CD4-positive, alpha-beta T cell (primary cell): ENCODE data around the gene OCA2. TPM values are rescaled to one million over a fixed set of nuclear protein-coding genes. Genes with fewer than 3 reads are reported as not detected.

Experiments
- ATAC-seq: fragments of 200-7000 bp; cut with Tn5 transposase; one replicate; pipeline ENCODE4 v1.10.0; 2022; ENCODE audit warnings: mild to moderate bottlenecking; ENCODE audit not compliant: poor library complexity
- CTCF ChIA-PET: fragments of 350-600 bp; sonication (Branson Sonifier 250); formaldehyde crosslinking; loops from one replicate; lab custom pipeline; 2021; ENCODE audit warnings: antibody characterized with exemption, inconsistent platforms; lab: Charles Lee
- POLR2A ChIA-PET: fragments of 350-600 bp; sonication (Branson Sonifier 250); formaldehyde crosslinking; loops from one replicate; lab custom pipeline; 2021; ENCODE audit warnings: antibody characterized with exemption, inconsistent platforms; lab: Charles Lee
- DNase-seq, 14 experiments: peaks; one replicate each; pipeline ENCODE4 v3.0.0-alpha.2; 2013 to 2020; ENCODE audit warnings: mixed read lengths in 2 of 14
- H3K27ac ChIP-seq, 2 donors: one replicate each; pipeline versions ENCODE4 v1.5.1 to v1.7.0; 2013; ENCODE audit warnings: low read length in 2 of 2, low read depth in 1 of 2, mild to moderate bottlenecking in 1 of 2
- H3K27me3 ChIP-seq, 2 experiments: 1 replicate in 1 of 2; 2 replicates in 1 of 2; pipeline versions ENCODE4 v1.6.1 to v1.7.0; 2013; ENCODE audit warnings: low read length in 2 of 2, control low read depth in 1 of 2, mild to moderate bottlenecking in 1 of 2, moderate library complexity in 1 of 2; ENCODE audit not compliant: insufficient read depth in 2 of 2, control insufficient read depth in 1 of 2
- H3K36me3 ChIP-seq: one replicate; pipeline ENCODE4 v1.6.1; 2013; ENCODE audit warnings: low read length, control low read depth; ENCODE audit not compliant: insufficient read depth
- H3K4me1 ChIP-seq: one replicate; pipeline ENCODE4 v1.6.1; 2013; ENCODE audit warnings: low read length, control low read depth; ENCODE audit not compliant: insufficient read depth
- H3K4me3 ChIP-seq: one replicate; pipeline ENCODE4 v1.5.1; 2013; ENCODE audit warnings: mild to moderate bottlenecking, low read length, moderate library complexity
- H3K9me3 ChIP-seq, 2 experiments: 1 replicate in 1 of 2; 2 replicates in 1 of 2; pipeline versions ENCODE4 v1.6.1 to v1.7.0; 2013; ENCODE audit warnings: low read length in 2 of 2, mild to moderate bottlenecking in 2 of 2, control low read depth in 1 of 2, moderate library complexity in 1 of 2; ENCODE audit not compliant: control insufficient read depth in 1 of 2, insufficient read depth in 1 of 2
- H3K27ac Mint-ChIP-seq: one replicate; pipeline ENCODE4 v1.8.0; 2020; ENCODE audit warnings: mixed read lengths
- H3K27me3 Mint-ChIP-seq: one replicate; pipeline ENCODE4 v1.8.0; 2021; ENCODE audit warnings: mixed read lengths
- H3K36me3 Mint-ChIP-seq: one replicate; pipeline ENCODE4 v1.8.0; 2021; ENCODE audit warnings: low read depth, mixed read lengths
- H3K4me1 Mint-ChIP-seq: one replicate; pipeline ENCODE4 v1.8.0; 2021; ENCODE audit warnings: low read depth, mixed read lengths
- H3K4me3 Mint-ChIP-seq: one replicate; pipeline ENCODE4 v1.8.0; 2020; ENCODE audit warnings: mild to moderate bottlenecking, mixed read lengths
- H3K9me3 Mint-ChIP-seq: one replicate; pipeline ENCODE4 v1.8.0; 2020; ENCODE audit warnings: mixed read lengths
- intact Hi-C, 2 experiments: fragments of 100-400 bp; cut with DNase I in 1 of 2; cut with micrococcal nuclease in 1 of 2; formaldehyde crosslinking; loops; one replicate each; pipeline versions ENCODE4 v1.15.1 to v1.9.0; 2023 to 2025; cut with DNase I, micrococcal nuclease
- total RNA-seq, 174 experiments: library from RNA in 2 of 174; stranded (reverse) in 2 of 174; gene quantifications; one replicate each; pipeline ENCODE4 v1.2.3 and lab custom pipeline; 2021 to 2026
- TF ChIP-seq, protein P1 (sequence below): fragments of 200-600 bp; IDR thresholded peaks from one replicate; pipeline ENCODE4 v1.8.0; 2022; ENCODE audit warnings: antibody characterized with exemption, mild to moderate bottlenecking

The OCA2 gene
- total RNA-seq, 2 experiments from 2014 or later: not detected

GRCh38 chr15:27774191-27774590, 324.9 kb downstream of the OCA2 start:
- Mint-ChIP-seq H3K27ac (no peak overlapping the region), H3K9me3 (peaks cover 5% of the 10 kb centered on the region), H3K4me3 (no peak overlapping the region), H3K4me1 (no peaks in the 10 kb centered on the region), H3K36me3 (no peaks in the 10 kb centered on the region), H3K27me3 (no peaks in the 10 kb centered on the region)
- ChIA-PET POLR2A (no interaction called here), CTCF (no interaction called here)
- TF ChIP-seq, protein P1, sequence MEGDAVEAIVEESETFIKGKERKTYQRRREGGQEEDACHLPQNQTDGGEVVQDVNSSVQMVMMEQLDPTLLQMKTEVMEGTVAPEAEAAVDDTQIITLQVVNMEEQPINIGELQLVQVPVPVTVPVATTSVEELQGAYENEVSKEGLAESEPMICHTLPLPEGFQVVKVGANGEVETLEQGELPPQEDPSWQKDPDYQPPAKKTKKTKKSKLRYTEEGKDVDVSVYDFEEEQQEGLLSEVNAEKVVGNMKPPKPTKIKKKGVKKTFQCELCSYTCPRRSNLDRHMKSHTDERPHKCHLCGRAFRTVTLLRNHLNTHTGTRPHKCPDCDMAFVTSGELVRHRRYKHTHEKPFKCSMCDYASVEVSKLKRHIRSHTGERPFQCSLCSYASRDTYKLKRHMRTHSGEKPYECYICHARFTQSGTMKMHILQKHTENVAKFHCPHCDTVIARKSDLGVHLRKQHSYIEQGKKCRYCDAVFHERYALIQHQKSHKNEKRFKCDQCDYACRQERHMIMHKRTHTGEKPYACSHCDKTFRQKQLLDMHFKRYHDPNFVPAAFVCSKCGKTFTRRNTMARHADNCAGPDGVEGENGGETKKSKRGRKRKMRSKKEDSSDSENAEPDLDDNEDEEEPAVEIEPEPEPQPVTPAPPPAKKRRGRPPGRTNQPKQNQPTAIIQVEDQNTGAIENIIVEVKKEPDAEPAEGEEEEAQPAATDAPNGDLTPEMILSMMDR: no peak
- ATAC-seq (no peak), DNase-seq (no peak)
- H3K36me3 ChIP-seq: no peaks in the 10 kb centered on the region
- no peaks in the 10 kb centered on the region for H3K27me3 ChIP-seq
- H3K4me3 ChIP-seq: no peak overlapping the region
- peaks cover 3 to 30% of the 10 kb centered on the region in 2 experiments for H3K9me3 ChIP-seq
- H3K27ac ChIP-seq: no peak overlapping the region
- H3K4me1 ChIP-seq: no peaks in the 10 kb centered on the region
- intact Hi-C loops: no loop called here

DNA sequence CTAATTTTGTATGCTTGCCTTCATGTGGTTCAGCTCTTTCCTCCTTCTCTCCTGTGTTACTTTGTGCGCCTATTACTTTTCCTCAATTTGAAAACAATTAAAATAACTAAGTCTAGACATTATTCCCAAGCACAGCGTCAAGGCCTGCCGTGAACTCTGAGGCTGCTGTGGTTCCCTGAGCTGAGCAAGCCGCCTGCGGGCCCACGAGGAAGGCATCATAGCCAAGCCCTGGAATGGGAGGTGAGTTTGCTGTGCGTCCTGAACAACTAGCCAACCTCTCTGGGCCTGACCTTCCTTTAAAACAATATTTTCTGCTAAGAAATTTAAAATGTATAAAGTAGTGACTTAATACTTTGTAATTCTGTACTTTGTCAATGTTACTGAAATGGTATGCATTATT, 327.2 kb downstream of the OCA2 start:
- Mint-ChIP-seq H3K4me3 (no peak overlapping the region), H3K4me1 (no peaks in the 10 kb centered on the region), H3K27me3 (no peaks in the 10 kb centered on the region), H3K9me3 (peaks cover 5% of the 10 kb centered on the region), H3K36me3 (no peaks in the 10 kb centered on the region), H3K27ac (no peak overlapping the region)
- ATAC-seq (no peak), DNase-seq (no peak)
- no peaks in the 10 kb centered on the region for H3K36me3 ChIP-seq
- no peak overlapping the region for H3K27ac ChIP-seq
- ChIA-PET POLR2A (no interaction called here), CTCF (no interaction called here)
- intact Hi-C loops: no loop called here
- no peaks in the 10 kb centered on the region for H3K4me1 ChIP-seq
- peaks cover 3 to 44% of the 10 kb centered on the region in 2 experiments for H3K9me3 ChIP-seq
- no peaks in the 10 kb centered on the region for H3K27me3 ChIP-seq
- TF ChIP-seq, protein P1: no peak
- no peak overlapping the region for H3K4me3 ChIP-seq

GRCh38 chr15:27770769-27771554, 328.2 kb downstream of the OCA2 start:
- Histone ChIP-seq H3K27me3 (no peaks in the 10 kb centered on the region), H3K36me3 (no peaks in the 10 kb centered on the region), H3K27ac (no peak overlapping the region), H3K4me3 (no peak overlapping the region), H3K4me1 (no peaks in the 10 kb centered on the region), H3K9me3 (peaks cover 3 to 49% of the 10 kb centered on the region in 2 experiments)
- no peak for DNase-seq
- POLR2A ChIA-PET: no interaction called here
- intact Hi-C loops: no loop called here
- Mint-ChIP-seq H3K27ac (no peak overlapping the region), H3K9me3 (peaks cover 7% of the 10 kb centered on the region), H3K4me1 (no peaks in the 10 kb centered on the region), H3K36me3 (no peaks in the 10 kb centered on the region), H3K27me3 (no peaks in the 10 kb centered on the region), H3K4me3 (no peak overlapping the region)
- ATAC-seq: no peak
- CTCF ChIA-PET: no interaction called here
- TF ChIP-seq, protein P1: no peak
